GM19324 (cell line): ENCODE results near the gene KCTD8.
"Not testable (repeated sequence)": the region's sequence is repeated elsewhere in the genome, so short reads cannot be mapped to it uniquely, and the experiment has no call there.

Experiments
- ATAC-seq: cut with Tn5 transposase; IDR thresholded peaks from one replicate; pipeline ENCODE4 v1.9.1; 2021; ENCODE audit warnings: mild to moderate bottlenecking, moderate library complexity; ENCODE audit not compliant: unreplicated experiment, low FRiP score

KCTD8 gene

DNA sequence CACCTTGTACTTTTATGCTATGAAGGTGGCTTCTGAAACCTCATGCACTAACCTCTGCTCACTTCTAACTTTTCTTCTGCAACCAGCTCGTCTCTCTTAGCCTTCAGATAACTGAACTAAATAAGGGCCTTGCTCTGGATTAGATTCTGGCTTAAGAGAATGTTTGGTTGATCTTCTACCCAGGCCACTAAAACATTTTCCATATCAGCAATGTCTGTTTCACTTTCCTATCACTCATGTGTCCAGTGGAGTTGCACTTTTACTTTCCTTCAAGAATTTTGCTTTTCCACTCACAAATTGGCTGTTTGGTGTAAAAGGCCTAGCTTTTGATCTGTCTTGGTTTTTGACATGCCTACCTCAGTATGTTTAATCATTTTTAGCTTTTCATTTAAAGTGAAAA is 105.8 kb downstream of the KCTD8 start:
- no peak for ATAC-seq

GRCh38 chr4:44326741-44327140 is 121.9 kb downstream of the KCTD8 start:
- no peak for ATAC-seq

DNA sequence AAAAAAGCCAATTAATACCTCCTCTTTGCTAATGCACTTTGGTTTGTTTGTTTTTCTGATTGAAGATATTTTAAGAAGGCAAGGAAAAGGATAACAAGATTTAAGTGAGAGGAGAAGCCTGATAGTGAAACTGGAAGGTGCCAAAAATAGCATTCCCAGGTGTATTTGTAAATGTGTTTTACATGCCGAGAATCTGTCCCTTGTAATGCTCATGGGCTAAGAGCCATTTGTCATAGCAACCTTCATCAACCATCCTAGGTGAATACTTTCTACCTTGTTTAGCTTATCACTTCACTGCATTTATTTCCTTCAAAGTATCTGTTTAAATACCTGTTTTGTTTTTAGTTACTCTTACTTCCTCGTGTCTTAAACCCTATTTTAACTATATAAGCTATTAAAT is 127.8 kb downstream of the KCTD8 start:
- ATAC-seq = no peak

DNA sequence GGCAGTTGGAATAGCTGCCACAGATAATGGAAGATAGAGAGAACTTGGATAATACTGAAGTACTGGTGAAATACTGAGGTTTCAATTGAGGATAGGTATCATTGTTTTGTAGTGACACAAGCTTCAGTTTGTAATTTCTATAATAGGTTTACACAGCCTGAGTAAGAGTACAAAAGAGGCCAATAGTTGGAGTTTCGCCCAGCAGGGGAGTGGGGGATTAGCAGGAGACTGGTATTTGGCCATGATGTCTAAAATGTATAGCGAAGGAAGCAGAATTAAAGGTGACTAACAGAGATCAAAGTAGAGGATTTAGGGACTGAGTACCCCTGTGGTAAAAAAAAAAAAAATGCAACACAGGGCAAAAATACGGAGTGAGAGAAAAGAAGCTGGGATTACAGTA is 129.5 kb downstream of the KCTD8 start:
- ATAC-seq = no peak

DNA sequence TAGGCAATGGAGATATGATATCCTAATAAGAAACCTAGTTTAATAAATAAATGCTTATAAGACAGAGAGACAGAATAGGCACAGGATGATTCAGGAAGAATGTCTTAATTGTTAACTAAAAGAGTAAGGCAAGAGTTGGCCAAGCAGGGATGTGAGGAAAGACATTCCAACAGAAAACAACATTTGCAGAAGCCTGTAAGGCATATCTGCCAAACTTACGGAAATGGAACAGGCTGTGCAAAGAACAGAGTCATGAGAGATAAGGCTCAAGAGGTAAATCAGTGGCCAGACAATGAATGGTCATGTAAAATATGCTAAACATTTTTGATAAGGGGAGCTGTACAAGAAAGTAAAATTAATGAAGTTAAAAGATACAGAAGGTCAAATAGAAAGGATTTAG is 134.9 kb downstream of the KCTD8 start:
- no peak for ATAC-seq

- no peak for ATAC-seq
These were observed 161.1 kb downstream of the KCTD8 start for GRCh38 chr4:44287505-44287904.

DNA sequence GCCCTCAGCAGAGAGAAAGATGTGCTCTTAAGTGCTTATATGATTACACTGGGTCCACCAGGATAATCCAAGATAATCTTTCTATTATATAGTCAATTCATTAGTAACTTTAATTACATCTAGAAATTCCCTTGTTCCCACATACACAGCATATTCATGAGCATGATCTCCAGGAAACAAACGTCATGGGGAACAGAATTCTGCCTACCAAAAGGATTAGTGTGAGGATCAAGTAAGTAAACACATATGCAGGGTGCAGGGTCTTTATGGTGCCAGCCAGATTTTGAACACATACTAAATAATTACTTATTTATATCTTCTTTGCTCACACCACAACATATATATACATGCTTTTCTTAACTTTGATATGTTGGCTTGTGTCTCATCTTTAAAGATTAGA is 169.1 kb downstream of the KCTD8 start:
- ATAC-seq = no peak

DNA sequence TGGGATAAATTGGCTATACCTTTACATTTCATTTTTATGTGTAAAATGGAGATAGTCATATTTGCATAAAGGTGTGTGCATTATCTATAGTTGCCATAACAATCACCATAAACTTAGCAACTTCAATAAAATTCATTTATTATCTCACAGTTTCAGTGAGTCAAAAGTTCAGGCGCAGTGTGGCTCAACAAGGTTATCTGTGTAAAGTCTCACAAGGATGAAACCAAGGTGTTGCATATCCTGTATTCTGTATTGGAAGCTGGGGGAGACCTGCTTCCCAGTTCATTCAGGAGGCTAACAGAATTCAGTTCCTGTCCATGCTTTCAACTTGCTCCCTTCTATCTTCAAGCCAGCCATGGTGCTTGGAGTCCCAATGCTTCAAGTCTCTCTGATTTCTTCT is 169.5 kb downstream of the KCTD8 start:
- no peak for ATAC-seq

DNA sequence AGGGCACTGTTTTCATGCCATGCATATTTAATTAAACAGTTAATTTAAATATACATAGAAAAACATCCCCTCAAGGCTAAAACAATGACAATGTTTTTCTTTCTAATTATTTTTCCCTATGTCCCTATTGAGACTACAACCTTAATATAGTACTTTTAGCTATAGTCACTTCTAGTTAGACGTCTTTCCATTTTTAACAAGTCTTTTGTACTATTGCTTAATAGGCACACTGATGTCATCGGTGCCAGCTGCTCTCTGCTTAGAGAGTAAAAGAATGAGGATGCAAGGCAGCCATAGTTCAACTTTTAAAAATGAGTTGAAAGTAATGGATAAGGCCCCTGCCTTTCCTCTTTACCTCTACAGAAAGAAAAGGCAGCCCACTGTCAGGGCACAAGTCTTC is 191.1 kb downstream of the KCTD8 start:
- no peak for ATAC-seq

DNA sequence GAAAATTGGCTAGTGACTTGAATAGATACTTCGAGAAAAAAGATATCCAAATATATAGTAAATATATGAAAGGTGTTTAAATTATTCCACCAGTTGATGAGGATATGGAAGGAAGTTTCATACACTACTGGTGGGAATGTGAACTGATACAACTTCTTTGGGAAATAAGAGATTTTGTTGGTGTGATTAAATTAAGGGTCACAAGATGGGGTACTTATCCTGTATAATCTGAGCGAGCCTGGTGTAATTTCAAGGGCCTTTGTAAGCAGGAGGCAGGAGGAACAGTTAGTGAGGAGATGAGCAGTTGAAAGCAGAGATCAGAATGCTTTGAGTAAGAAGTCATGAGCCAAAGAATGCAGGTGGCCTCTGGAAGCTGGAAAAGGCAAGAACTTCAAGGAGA is 192.2 kb downstream of the KCTD8 start:
- ATAC-seq = no peak

DNA sequence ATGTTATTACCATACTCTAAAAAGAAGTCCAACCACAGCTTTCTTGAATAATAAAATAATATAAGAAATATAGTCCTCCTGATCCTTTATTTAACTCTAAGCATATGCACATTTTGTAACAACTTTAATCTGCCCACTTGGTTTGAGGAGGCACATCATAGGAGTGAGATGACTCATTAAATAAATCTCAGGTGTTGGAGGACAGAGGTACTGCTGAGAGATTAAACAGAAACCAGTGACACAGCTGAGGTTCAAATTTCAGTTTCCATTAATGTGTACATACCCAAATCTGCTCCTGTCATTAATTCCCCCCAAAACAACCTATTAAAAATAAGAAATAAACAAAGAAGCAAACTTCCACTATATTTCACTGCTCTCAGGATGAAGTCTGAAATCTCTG is 211.0 kb downstream of the KCTD8 start:
- no peak for ATAC-seq

- ATAC-seq = no peak
These were observed 212.7 kb downstream of the KCTD8 start for GRCh38 chr4:44235897-44236296.

DNA sequence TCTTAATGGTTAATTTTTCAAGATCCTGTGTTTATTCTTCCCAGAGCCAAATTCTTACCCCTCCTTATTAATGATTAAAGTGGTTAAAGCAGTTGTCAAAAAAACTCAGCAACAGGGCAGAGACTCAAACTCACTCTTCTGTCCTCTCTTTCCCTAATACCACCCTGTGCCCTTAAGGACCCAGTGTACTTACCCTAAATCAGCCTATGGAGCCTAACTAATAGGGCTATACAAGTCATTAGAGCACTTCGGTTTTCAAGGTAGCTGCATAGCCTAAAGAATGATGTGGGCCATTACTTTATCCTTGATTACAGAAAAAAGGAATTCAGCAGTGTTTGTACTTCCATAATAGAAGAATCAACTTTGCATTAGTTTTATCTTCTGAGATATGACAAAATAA is 216.3 kb downstream of the KCTD8 start:
- ATAC-seq = no peak

DNA sequence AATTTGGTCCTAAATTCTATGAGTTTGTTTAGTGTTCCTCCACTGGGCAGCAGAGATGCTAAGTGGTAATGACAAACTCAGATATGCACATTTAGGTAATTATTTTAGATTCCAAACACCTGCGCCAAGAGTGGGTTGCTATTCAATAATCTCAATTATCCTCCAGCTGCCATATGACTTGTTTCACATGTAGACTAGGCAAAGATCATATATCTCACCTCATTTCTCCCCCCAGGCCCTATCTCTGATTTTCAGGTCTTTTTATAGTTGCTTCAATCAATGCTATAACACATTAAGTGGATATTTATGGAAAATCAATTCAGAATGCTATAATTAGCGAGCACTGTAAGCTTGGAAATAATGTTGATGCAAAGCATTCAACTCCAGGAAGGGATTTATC is 217.6 kb downstream of the KCTD8 start:
- ATAC-seq = no peak

DNA sequence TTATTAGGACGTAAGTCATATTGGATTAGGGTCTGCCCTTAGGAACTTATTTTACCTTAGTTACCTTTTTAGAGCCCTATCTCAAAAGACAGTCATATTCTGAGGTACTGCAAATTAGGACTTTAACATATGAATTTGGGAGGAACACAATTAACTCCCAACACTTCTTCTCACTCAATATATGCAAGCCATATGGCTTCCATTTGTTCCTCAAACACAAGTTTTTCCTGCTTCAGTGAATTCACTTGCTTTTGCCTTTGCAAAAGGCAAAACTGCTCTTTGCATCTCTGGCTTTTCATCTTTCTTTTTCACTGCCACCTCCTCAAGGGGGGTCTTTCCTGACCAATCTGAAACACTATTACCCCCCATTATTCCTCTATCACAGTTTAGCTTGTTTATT is 220.3 kb downstream of the KCTD8 start:
- no peak for ATAC-seq

GRCh38 chr4:44221407-44221806 is 227.2 kb downstream of the KCTD8 start:
- no peak for ATAC-seq

DNA sequence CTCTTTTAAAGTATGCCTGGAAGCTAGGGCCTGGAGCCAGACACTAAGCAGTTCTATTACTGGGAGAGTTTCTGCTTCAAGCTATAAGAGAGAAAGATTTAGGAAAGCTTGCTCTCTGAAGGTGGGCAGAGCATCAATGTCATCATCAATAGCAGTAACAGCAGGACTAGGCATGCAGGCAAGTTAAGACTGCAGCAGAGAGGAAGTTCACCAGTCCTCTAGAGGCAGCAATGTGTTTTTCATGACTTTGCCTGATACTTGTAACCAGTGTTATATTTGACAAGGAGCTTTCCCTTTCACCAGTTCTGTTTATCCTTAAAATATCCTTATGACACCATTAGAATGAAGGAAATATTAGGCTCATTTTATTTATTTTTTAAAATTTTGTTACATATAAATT is 237.9 kb downstream of the KCTD8 start:
- ATAC-seq = no peak

- no peak for ATAC-seq
These were observed 251.8 kb downstream of the KCTD8 start for GRCh38 chr4:44196796-44197195.

DNA sequence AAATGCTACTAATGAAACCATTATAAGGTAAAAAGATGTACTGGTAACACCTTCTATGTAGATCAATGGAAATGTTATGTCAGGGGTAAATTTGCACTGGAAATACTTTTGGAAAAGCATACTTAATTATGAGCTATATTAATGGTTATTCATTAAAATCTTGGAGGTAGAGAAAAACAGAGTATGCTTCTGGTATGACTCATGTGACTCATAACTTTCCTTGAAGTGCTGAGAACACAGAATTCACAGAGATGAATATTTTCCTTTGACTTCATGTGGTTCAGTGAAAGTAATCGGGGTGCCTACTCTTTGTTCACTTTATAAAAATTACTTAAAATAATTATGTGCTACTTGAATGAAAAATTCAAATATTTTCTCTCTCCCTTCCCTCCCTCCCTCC is 254.2 kb downstream of the KCTD8 start:
- no peak for ATAC-seq

DNA sequence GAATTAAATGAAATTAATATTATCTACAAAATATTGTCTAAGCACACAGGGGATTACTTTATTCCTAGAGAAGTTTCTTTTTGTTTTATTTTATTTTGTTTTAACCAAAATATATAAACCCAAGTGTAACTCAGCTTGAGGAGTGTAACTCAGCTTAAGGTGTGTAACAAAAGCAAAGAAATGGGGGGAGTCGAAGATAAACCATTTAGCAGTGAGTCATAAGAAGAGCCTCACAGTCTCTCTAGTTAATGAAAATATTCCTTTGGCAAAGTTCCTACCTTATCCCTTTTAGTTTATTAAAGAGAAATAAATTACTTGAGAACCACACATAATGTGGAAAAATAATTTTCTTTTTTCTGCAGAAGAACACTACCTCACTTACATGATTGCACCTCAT is 261.8 kb downstream of the KCTD8 start:
- ATAC-seq = no peak

- no peak for ATAC-seq
These were observed 262.3 kb downstream of the KCTD8 start for GRCh38 chr4:44186096-44186849.

- not testable (repeated sequence) for ATAC-seq
These were observed 266.9 kb downstream of the KCTD8 start for GRCh38 chr4:44181491-44182349.
